ENCODE data around the gene NRF1.
A peak's percentile ranks its signal among the peaks of the same experiment; 100 is the strongest.

Gene NRF1

DNA sequence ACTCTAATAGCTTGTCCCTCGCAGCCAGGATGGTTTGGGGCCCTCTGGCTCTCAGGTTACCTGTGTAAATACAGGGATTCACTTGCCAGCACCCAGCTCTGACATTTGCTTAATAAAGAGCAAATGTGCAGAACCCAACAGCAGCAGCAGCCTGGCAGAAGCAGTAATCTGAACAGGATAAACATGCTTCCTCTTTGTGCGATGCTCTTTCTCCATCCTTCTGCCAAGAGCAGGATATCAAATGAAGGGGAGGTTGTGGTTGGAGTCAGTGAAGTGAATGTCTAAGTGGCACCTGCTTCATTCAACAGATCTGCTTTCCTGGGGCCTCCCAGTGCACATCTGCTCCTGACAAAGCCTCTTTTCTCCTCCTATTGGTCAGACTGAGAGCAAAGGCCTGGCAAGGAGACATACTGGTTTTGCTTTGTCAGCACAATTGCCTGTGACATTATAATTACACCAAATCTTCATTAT is 130.3 kb downstream of the NRF1 start:
- DNase-seq = peak; percentile 53 to 84

DNA sequence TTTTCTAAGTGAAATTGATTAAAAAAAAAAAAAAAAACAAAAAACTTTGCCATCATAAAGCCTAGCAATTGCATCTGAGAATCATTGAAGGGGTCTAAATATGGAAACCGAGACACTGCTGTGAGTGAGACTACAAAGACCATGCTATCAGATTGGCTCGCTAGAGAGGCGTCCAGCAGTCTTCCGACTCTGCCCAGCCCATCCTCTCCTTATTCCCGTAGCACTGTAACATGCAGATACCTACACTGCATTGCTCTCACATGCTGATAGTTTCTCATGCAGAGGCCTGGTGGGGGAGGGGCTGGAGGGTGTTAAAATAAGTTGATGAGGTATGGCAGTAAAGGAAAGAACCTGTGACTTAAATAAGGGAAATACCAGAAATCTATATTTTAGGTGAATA is 130.7 kb downstream of the NRF1 start:
- DNase-seq = no peak

DNA sequence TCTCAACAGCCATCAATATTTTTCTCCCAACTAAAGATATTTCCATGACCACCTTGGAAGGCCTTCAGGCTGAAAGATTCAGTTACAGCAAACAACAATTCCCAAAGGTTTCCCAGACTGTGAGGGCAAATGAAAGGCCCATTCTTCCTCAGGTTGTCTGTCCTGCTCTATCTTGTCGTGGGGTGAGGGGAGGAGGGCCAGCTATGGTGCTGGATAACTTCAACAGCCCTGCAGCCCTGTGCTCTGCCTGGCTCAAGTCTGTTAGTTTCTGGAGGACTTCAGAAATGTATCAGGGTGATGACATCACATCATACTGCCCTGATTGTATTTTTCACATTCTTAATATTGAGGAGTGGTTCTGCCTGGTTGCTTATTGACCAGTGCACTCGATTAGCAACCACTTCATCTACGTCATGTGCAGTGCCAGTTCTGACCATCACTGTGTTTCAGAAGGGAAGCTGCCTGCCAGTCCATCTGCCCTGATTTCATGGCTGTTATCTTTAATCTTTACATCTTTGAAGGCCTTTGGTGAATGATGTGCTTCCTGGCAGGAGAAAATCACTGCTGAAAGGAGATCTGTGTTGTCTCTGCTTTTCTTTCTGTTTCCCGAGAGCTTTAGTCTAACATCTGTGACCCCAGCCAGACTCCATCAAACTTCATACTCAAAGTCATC is 135.5 kb downstream of the NRF1 start:
- no peak for DNase-seq

DNA sequence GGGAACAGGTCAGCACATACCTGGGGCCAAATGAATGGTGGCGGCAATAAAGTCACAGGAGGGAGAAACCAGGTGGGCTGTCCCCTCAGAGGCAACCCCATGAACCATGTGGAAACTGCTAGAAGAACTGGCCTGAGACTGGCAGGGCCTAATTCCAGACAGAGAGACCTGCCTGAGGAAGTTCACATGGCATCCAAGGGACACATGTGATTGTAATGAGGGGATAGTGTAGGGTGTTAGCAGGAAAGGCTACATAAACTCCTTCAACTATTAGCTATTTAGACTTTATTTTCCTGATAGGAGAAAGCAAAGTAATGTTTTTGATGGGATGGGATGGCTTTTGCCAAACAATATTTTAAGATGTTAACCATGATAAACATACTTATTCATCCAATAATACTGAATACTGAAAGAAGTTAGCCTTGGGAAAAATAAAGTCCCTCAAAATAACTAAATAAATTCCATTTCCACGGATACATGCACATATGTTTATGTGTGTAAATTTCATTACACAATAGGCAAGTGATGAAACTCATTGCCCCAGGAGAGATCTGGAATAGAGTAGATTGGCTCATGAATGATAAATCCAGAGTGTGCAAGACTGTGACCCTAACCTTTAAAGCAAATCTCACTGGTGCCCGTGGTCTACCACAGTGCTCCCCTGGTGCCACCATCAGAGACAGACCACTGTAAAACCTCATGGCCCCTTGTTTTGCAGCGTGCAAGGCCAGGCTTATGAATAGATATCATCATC is 137.0 kb downstream of the NRF1 start:
- DNase-seq = no peak

DNA sequence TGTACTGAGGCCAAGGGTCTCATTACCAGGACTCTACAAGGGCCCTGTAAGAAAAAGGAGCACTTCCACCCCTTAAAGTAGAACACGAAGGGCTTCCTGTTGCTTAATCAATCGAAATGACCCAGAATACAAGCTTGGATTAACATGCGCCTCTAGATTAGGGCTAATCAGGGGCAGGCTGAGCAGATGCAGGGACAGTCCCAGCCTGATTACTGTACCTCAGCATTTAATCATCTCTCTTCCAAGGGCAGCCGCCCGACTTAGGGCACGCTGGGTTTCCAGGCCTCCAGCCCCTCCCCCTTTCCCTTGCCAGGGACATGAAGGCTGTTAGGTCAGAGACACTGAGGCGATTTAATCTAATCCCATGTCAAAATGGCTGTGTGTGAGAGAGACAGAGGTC is 138.6 kb downstream of the NRF1 start:
- no peak for DNase-seq

DNA sequence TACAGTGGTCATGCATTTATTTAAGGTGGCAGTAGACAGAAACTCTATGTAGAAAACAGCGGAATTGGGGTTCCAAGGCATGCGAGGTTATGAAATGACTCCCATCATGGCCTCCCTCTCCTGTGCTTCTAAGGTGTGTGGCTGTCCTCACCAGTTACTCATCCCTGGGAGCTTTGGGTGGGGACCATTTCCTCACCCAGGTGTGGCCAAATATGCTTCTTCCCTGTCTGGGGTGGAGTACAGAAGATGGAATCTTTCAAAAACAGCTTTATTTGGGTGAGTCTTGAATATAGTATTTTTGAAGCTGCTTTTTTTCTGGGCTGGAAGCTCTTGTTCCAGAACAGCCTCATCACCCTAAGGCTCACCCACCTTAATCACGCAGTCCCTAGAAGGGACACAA is 139.0 kb downstream of the NRF1 start:
- no peak for DNase-seq

DNA sequence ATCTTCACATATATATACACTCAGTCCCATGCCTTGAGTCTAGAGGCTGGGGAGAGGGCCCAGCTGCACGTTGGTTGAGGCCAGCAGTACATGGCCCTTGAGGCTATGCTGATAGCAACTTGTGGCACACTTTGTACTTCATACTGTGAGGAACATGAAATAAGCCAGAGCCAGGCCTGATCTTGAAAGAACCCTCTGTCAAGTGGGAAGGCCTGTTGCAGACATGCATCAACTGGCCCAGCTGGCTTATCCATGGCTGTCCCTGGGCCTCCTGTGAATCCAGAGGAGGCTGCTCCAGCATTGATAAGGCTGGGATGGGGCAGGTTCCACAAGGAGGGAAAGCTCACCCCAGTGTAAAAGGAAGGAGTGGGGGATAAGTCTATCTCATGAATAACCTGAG is 140.4 kb downstream of the NRF1 start:
- no peak for DNase-seq

DNA sequence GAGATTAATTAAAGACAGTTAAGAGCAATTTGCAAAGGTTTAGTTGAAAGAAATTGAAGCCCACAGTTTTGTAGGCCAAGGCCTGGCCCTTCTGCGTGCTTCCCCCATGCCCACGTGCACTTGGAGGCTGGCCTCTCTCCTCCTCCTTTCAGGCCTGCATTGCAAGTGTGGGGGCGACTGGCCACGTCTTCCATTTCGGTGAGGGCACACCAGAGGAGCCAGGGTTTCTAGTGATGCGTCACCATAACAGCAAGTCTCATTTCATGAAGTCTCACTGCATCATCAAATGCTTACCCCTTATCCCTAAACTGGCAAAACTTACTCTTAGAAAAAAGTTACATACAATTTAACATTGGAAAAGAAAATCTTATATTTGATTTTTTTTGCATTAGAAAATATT is 141.2 kb downstream of the NRF1 start:
- no peak for DNase-seq

DNA sequence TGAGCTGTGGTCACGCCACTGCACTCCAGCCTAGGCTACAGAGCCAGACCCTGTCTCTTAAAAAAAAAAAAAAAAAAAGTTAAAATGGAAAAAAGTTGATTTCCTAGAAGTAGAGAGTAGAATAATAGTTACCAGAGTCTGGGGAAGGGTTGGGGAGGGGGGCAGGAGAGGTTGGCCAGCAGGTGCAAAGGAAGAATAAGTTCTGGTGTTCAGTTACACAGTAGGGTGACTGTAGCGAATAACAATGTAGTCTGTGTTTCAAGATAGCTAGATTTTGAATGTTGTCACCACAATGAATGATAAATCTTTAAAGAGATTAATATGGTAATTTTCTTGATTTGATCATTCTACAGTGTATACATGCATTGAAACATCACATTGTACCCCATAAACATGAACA is 142.9 kb downstream of the NRF1 start:
- DNase-seq = no peak

DNA sequence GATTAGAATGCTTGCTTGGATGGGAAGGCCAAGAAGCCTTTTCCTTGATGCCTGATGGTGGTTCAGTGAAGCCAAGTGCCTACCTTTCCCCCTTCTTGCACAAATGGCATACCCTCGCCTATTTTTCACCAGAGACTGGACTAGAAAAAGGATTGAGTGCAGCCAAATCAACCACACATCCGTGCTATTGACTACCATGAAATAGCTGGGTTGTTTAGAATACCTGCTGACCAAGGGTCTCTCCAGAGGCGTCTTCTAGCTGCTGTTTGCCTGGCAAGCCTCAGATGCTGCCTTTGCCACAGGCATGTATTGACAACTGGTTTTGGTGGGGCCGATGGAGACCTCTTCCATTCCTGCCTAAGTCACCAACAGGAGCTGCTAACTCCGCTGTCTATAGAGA is 146.5 kb downstream of the NRF1 start:
- DNase-seq = no peak

DNA sequence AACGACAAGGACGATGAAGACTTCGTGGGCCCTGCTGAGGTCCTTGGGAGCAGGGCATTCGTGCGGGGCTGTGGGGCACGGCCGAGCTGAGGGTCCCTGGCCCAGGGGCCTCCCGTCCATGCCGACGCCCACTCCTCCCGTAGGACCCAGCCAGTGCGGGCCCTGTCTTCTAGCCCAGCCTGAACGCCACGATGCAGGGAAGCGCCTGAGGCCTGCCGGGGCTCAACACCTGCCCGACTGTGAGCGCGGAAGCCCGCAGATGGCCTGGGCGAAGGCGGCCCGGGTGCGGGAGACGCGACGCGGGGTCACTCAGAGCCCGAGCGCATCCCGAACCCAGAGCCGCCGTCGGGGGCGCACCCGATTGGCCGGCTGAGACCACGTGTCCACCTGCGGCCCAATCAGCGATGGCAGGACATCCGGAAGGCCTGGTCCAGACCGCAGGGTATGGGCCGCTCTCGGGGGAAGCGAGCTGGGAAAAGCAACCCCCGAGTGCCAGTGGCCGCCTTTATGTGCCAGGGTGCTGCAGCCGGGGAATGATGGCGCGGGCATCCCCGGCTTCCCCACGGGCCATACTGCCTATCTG is 151.0 kb downstream of the NRF1 start:
- no peak for DNase-seq

DNA sequence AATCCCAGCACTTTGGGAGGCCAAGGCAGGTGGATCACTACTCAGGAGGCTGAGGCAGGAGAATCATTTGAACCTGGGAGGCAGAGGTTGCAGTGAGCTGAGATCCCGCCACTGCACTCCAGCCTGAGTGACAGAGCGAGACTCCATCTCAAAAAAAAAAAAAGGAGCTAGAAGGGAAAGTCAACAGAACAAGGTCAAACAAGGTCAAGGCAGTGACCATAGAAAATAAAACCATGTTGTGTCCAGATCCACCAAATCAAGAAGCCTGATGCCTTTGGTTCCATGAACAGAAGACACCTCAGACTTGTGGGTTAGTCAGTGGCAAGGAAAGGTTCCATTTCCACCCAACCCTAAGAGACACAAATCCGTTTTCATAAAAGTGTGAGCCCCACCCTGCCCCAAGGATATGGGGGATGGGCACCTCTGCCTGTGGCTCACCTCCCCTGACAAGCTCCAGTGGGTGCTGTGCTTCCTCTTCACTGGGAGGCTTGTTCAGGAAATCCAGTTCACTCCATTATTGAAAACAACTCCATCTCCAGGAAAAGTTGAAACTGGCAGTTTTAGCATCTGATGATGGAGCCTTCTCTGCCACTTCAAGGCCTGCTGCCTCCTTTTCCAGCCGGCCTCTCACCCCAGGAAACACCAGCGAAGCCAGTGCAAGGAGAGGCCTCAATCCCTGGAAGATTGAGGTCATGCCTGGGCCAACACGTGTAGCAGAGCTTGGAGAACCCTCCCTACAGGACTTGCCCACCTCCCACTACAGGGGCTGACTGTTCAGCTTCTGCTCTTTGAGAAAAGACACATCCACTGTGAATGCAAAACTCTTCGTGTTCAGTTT is 152.9 kb downstream of the NRF1 start:
- no peak for DNase-seq

DNA sequence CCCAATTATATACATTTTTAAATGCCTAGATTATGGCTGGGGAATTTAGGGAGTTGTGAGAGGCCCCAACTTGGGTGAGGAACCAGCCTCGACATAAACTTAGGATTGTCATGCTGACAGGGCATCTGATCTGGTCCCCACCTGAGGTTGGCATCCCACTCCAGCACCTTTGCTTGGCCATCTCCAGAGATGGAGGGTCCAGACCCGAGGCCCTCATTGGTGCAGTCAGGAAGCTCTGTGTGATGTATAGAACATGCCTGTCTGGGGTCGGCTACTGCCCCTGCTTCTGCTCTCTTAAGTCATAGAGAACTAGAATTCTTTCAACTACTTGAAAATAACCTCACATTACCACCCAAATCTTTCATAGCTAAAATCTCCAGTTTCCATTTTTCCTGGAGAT is 153.8 kb downstream of the NRF1 start:
- no peak for DNase-seq

DNA sequence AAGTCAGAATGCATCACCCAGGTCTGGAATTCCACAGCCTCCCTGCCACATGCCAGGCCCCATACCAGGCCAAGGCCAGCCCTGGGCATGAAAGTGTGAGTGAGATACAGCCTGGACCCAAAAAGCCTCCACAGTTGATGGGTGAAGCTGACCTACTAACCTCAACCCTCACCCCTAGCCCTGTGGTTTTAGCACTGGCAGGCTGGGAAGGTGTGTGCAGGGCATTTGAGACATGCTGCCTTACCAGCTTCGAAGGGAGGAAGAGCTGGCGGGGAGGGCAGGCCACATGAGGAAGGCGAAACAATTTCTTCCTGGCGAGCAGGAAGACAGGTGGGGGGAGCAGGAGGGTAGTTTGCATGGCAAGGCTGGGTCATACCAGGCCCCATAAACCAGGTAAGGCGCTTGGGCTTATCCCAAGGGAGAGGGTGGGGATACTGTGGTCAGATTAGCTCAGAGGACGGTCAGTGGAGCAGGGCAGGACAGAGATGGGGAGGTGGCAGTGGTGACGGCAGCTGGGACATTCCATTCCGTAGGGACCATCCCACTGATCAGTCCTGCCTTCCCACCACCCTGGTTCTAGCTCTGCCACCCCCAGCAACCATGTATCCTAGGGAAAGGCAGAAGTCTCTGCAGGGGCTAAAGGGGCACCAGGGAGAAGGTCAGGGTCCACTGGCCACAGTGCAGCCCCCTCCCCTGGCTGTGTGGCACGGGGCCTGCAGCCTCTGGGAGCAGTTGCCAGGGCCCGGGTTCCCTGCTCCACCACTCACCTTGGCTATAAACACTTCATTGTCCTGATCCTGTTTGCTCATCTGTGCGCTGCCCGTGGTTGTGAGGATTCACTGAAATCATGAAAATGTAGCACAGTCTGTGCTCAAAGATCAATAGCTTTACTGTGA is 155.8 kb downstream of the NRF1 start:
- no peak for DNase-seq

DNA sequence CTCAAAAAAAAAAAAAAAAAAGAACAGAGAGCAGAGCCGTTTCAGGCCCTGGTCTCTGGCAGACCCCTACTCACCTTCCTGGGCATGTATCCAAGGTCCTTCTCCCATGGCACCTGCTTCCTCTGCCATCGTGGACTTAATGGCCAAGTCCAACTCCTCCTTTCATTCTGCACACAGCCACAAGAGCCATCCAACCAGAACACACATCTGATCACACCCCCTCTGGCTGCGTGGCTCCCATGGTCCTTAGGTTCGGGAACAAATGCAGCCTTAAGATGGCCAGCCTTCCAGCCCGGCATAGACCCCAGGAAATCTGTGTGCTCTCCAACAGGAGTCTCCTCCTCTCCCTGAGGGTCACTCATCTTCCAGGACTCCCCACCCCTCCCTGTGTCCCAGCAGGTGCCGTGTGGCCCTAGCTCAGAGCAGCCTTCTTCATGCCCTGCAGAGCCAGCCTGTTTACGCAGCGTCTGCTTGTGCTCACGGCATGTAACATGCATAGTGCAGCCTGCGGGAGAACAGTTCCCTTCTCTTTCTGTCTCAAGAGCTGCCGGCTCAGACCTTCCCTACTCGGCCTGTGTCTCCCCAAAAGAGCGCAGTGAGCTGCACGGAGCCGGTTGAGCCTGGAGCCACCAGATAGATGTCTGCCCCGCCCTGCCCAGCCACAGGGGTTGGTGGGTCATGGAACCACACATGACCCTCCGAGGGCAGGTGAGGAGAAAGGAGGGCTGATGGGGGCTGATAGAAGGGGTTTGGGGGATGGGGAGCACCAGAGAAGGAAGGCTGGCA is 157.3 kb downstream of the NRF1 start:
- DNase-seq = peak in 1 of 2 experiments; percentile 35

DNA sequence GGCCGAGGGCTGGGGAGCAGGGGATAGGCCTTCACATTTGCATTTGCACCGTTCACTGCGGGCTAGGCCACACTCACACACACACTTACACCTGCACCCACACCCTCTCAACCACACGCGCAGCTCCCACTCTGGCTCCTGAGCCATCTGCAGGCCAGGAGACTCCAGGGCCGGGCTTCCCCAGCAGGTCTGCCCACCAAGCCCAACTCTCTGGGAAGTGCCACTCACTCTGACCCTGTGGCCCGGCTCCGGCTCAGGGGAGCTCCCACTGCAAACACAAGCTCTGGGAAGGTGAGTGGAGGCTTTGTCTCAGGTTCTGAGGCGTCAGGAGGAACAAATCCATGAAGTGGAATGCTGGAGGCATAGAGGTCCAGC is 157.9 kb downstream of the NRF1 start:
- DNase-seq = no peak

DNA sequence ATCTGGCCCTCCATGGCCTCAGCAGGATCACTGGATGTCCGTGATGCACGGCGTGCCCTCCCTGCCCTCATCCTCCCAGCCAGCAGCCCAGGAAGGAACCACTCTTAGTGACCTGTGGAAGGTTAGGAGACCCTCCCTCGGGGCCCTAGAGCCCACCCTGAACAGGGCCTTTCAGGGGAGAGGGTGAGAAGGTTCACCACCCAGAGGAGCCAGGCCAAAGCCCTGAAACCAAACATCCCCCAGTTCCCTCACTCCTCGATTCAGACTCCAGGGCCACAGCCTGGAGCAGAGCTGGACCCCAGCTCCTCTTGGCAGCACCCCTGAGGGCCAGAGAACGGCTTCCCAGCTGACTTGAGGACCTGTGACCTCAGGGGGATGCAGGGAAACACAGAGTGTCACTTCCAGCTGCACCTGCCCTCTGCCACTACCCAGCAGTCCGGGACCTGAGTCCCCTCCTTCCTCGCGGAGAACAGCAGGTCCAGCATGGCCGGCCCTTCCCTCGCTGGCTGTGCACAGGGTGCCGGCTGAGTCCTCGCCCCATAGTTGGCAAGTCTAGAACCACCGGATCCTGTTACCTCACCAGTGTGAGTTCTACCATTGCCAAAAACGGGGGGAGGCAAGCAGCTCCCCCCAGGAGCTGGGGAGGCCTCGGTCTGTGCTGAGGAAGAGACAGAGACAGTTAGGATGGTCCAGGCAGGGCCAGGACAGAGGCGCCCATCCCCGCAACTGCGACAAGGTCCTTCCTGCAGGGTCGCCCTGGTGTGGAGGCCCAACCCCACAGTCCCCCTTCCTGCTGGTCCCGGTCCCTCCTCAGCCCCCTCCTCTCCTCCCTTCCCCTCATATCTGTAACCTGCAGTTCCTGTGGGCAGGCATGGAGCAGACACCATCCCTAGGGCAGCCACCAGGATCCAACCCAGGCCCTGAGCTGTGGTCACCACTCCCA is 158.6 kb downstream of the NRF1 start:
- no peak for DNase-seq

DNA sequence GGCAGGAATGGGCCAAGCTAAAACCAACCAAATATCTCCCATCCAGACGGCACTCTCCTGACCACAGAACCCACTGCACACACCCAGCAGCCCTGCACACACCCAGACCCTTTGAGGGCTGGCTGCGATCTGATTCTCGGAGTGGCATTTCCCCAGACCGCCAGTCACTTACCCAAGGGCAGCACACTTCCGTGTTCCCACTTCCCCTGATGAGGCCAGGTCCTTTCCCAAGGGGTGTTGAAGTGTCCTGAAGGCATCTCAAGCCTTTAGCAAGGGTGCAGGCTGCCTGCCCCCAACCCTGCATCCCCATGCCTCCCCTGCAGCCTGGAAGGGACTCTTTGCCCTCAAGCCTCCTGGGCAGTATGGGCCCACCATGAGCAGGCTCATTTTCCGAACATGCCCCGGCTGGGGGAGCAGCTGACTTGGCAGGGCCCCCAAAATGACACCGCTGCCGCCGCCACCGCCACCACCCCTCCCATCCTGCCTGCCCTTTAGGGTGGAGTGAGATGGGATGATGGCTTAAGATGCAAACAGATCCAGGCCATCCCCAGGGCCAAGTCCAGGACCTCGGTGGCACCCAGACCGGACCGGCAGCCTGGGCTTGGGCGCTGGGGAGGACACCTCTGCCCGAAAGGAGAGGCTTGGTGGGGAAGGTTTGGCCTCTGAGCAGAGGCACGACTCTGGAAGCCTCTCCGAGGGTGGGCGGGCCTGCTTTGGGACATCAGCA is 159.8 kb downstream of the NRF1 start:
- no peak for DNase-seq

DNA sequence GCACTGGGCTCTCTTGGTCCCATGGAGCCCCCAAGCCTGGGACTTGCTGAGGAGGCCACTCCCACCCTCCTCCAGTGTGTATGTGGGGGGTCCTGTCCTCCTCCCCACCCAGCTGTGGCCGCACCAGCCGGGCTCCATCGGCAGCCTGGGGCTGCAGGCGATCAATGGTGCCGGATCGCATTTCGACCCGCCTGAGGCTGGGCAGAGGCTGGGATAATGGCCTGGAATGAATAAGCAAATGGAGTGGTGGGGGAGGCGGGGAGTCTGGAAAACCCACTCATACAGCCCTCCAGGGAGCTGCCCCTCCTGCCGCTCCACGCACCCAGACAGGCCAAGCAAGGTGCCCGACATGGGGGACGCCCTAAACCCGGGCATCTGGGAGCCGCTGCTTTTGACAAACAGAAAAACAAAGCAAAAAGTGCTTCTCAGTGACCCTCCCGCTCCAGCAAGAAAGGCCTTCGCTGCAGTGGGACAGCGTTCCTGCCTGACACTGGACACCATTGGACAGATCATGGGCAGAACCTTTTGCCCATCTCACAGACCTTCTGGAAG is 160.5 kb downstream of the NRF1 start:
- DNase-seq = no peak

Measured in NCI-H187 (cell line).